Midbrain (tissue), 1 donor: ENCODE measurements around the gene KIF18B.

Source experiments
- DNase-seq: peaks from one replicate; lab custom pipeline; 2025; lab: John Stamatoyannopoulos, UW

The KIF18B gene

GRCh38 chr17:44935116-44935515, 12.5 kb downstream of the KIF18B start:
- DNase-seq = no peak

GRCh38 chr17:44934745-44935105, 12.8 kb downstream of the KIF18B start:
- no peak for DNase-seq

- DNase-seq = no peak
Measured at GRCh38 chr17:44933824-44934744, 13.5 kb downstream of the KIF18B start.

- DNase-seq = no peak
Measured at GRCh38 chr17:44932787-44933097, 14.8 kb downstream of the KIF18B start.

GRCh38 chr17:44932096-44932786, 15.3 kb downstream of the KIF18B start:
- DNase-seq = no peak

- DNase-seq = no peak
Measured at GRCh38 chr17:44931376-44931775, 16.2 kb downstream of the KIF18B start.

GRCh38 chr17:44930667-44931066, 16.9 kb downstream of the KIF18B start:
- no peak for DNase-seq

GRCh38 chr17:44928950-44929720, 18.4 kb downstream of the KIF18B start:
- no peak for DNase-seq

- no peak for DNase-seq
Measured at GRCh38 chr17:44928136-44928535, 19.4 kb downstream of the KIF18B start.

GRCh38 chr17:44927696-44928095, 19.9 kb downstream of the KIF18B start:
- no peak for DNase-seq

- DNase-seq = no peak
Measured at GRCh38 chr17:44926821-44927525, 20.6 kb downstream of the KIF18B start.

- DNase-seq = no peak
Measured at GRCh38 chr17:44925731-44926697, 21.6 kb downstream of the KIF18B start.

- DNase-seq = no peak
Measured at GRCh38 chr17:44924107-44924544, 23.4 kb downstream of the KIF18B start.

GRCh38 chr17:44922746-44923470, 24.7 kb downstream of the KIF18B start:
- DNase-seq = no peak

- DNase-seq = no peak
Measured at GRCh38 chr17:44922136-44922535, 25.4 kb downstream of the KIF18B start.

GRCh38 chr17:44921122-44921882, 26.3 kb downstream of the KIF18B start:
- no peak for DNase-seq

- DNase-seq = no peak
Measured at GRCh38 chr17:44920565-44920940, 27.0 kb downstream of the KIF18B start.

- peak; percentile 84 for DNase-seq
Measured at GRCh38 chr17:44919885-44920564, 27.5 kb downstream of the KIF18B start.

- no peak for DNase-seq
Measured at GRCh38 chr17:44919411-44919810, 28.2 kb downstream of the KIF18B start.
